Skin of body (tissue), 2 donors: ENCODE data around the gene PIGB. TPM values are rescaled to one million over a fixed set of nuclear protein-coding genes. Genes with fewer than 3 reads are reported as not detected.
A peak's percentile ranks its signal among the peaks of the same experiment; 100 is the strongest.
"Not testable (repeated sequence)": the region's sequence is repeated elsewhere in the genome, so short reads cannot be mapped to it uniquely, and the experiment has no call there.

Experiments used
- DNase-seq: peaks from one replicate; lab custom pipeline; 2025; lab: John Stamatoyannopoulos, UW
- total RNA-seq: library from RNA; depleted of rRNA; stranded (reverse); fragments of >200 nt; gene quantifications from one replicate; pipeline ENCODE4 v1.2.3, GENCODE V29; 2014

Gene PIGB
- total RNA-seq, 1 donor from 2014 or later: 8.4 TPM

DNA sequence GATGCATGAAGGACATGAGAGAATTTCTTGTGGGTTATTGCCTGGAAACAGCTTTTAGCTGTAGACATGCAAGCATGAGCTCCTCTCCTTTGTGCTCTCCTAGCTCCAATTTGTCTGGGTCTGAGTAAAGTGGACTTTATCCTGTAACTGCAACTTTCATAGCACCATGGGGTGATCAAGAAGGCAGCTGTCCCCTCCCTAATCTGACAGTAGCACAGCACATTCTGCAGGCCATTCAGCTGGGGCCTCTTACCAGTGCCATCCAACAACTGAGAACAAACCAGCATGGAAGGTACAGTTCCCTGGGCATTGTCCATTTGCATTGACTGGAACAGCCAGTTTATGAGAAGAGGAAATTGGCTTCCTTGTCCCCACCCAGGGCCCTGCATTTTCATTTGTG is 21.7 kb upstream of the PIGB start:
- no peak for DNase-seq

DNA sequence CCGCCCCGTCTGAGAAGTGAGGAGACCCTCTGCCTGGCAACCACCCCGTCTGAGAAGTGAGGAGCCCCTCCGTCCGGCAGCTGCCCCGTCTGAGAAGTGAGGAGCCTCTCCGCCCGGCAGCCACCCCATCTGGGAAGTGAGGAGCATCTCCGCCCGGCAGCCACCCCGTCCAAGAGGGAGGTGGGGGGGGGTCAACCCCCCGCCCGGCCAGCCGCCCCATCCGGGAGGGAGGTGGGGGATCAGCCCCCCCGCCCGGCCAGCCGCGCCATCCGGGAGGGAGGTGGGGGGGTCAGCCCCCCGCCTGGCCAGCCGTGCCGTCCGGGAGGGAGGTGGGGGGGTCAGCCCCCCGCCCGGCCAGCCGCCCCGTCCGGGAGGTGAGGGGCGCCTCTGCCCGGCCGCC is 16.2 kb upstream of the PIGB start:
- not testable (repeated sequence) for DNase-seq

DNA sequence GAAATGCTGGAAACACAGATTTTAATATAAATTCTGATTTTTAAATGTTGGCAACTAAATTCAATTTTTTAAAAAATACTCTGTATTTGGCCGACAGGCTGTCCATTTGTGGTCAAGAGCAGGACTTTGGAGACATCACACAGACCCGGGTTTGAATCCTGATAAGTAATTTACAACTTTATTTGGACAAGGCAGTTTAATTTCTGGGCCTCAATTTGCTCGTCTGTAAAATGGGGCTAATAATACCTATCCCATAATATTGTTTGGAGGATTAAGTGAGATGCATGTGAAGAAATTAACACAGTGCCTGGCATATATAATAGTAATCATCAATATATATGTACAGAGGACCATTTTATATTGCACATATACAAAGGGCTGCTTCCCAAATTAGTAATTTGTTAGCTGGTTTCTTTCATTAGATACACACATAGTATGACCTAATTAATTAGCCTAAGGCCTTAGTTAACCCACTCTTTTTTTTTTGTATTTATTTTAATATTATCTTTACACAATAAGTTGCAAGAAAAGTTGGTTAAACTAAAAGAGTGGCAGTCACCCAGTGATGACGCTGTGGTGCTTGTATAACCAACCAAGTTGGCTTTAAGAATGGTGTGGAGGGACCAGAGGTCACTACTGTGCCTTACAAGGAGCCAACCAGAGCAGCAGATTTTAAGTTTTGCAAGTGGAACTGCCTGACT is 665 bp downstream of the PIGB start:
- DNase-seq: no peak

DNA sequence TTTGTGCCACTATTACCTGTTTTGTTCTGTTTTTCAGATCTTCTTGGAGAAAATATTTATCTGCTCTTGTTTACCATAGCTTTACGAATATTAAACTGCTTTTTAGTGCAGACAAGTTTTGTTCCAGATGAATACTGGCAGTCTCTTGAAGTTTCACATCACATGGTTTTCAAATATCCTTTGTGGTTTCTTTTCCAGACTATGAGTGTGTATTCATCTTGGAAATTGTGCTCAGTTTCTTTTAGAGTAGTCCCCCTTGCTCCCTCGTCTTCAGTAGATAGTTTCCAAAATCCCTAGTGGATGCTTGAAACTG is 1.2 kb downstream of the PIGB start:
- DNase-seq: no peak

DNA sequence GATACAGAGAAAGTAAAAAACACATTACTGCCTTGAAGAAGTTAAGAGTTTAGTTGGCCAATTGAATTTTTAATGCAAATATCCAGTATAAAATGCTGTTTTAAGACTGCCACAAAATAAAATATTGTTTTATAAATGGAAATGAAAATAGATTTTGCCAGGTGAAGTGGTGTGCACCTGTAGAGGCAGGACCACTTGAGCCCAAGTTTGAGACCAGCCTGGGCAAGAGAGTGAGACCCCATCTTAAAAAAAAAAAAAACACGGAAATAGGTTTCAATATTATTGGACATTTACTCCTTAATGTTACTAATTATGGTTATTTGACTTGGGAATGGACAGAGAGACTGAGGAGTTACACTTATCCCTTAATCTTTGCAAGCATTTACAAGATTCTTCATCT is 1.9 kb downstream of the PIGB start:
- DNase-seq: no peak

DNA sequence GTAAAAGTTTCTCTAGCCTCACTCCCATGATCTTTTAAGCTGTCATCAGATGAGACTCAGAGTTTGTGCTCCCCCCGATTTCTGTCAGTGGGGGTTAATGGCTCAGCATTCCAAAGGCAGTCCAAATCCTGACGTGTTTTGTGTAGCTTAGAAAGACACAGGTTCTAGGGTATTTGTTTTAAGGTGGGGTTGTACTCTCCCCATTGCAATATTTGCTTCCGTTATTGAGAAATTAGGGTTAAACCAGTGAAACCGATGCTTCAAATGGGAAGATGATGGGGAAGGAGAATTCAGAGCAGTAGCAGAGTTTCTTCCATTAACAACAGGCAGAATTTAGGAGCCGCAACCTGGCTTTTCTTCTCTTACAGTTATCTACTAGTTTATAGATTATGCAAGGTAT is 3.4 kb downstream of the PIGB start:
- DNase-seq: no peak

DNA sequence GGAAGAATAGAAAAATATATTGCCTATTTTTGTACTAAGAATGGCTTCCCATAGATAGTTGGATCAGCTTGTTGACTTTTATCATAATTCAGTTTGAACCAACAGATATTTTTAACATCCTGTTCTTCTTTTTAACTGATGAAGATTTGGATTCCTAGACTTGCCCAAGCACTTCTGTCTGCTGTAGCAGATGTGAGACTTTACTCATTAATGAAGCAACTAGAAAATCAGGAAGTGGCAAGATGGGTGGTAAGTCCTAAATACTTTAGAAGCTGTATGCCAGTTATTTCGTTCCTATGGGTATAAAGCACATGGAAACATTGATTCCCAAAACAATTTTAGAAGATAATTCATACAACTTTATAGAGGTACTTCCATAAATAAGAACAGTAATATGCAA is 8.4 kb downstream of the PIGB start:
- DNase-seq: no peak

DNA sequence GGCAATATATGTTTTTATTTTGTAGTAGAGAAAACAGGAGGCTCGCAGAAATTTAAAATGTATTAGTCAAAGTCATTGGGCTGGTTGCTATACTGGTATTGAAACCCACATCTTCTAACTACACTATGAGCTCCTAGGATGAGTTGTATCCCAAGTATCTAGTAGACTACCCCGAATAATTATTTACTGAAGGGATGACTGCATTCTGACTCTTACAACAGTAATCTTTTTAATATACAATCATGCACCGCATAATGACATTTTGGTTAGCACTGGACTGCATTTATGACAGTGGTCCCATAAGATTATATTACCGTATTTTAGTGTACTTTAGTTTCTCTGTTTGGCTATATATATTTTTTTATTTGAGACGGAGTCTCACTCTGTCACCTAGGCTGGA is 15.3 kb downstream of the PIGB start:
- no peak for DNase-seq

DNA sequence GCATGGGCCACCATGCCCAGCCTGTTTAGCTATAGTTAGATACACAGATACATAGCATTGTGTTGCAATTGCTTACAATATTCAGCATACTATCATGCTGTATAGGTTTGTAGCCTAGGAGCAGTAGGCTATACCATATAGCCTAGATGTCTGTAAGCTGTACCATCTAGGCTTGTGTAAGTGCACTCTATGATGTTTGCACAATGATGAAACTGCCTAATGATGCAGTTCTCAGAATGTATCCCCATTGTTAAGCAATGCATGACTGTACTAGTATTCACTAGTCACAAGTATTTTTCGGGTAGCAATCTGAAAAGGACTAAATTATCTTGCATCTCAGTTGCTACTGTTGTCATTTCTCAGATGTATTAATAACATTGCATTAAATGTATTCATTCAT is 16.0 kb downstream of the PIGB start:
- DNase-seq: no peak

DNA sequence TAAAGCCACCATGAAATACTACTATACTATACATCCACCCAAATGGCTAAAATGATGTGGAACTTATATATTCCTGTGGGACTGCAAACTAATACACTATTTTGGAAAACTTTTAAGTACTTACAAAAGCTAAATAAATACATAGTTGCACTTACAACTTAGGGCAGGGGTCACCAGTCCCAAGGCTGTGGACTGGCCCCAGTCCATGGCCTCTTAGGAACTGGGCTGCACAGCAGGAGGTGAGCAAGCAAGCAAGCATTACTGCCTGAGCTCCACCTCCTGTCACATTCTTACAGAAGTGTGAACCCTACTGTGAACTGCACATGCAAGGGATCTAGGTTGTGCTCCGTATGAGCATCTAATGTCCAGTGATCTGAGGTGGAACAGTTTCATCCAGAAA is 18.1 kb downstream of the PIGB start:
- DNase-seq: no peak

DNA sequence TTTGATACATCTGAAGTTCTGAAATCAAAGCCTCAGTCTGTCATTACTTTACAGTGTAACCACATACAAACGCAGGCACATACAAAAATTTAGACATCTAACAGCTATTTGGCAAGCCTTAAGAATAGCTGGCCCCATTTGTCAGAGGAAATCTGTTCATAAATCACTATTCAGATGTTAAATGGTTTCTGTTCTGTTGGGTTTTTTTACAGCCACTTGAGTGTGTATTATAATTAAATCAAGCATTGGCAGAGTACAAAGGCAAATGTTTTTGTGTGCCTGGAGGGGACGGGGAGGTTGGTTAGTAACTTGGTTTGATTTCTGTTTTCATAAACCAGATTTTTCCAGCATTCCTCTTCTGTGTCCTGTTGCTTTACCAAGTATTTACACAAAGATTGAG is 24.1 kb downstream of the PIGB start:
- DNase-seq: peak; percentile 23

DNA sequence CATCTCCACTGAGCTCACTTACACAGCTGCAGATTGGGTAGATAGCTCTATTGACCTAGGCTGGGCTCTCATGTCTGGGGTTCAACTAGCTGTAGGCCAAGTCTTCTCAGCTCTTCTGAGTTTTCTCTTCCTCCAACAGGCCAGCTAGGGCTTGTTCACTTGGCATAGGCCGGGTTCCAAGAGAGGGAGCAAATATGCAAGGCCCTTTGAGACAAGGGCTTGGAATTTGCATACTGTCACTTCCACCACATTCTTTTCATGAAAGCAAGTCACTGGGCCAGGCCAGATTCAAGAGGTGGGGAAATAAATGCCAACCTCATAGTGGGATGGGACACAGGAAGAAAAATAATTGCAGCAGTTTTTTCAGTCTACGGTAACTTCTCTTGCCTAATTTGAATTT is 25.2 kb downstream of the PIGB start:
- no peak for DNase-seq

DNA sequence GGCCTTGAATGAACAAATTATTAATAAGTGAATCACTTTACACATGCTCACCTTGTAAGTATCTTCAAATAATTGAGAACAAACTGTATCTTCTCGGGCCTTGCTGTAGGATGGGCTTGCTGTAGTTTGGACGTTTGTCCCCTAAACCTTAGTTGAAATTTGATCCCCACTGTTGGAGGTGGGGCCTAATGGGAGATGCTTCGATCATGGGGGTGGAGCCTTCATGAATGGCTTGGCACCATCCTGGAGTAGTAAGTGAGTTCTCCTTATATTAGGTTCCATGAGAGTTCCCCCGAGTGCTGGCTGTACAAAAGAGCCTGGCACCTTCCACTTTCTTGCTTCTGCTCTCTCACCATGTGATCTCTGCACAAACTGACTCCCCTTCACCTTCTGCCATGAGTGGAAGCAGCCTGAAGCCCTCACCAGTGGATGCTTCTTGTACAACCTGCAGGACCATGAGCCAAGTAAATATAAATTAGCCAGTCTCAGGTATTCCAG is 29.3 kb downstream of the PIGB start:
- no peak for DNase-seq

DNA sequence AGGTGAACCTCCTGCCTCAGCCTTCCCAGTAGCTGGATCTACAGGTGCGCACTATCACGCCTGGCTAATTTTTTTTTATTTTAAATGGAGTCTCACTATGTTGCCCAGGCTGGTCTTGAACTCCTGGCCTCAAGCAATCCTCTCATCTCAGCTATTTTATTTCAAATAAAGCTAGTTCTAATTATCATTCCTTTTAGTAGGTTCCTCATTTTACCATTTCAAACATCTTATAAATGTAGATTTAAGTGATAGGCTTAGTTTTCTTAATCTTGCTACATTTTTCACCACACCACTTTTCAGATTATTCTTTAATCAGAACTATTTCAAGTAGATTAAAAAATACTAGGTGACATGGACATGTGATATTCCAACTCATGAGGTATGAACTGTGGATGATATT is 30.3 kb downstream of the PIGB start:
- no peak for DNase-seq

DNA sequence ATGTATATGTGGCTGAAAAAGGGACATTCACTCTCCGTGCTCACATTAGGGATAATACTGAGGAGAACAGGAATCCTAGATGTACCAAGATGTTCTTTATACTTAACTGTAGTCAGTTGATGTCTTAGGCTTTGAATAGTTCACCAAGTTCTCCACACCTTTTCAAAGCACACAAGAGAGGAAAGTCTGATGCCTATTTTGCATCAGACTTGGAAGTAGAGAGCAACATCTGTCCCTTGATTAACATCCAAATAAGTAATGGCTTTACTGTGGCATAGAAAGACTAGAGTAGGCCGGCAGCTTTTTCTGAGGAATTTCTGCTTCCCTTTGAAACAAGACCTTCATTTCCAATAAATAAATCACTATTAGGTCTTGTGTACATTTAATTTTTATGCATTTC is 34.0 kb downstream of the PIGB start:
- DNase-seq: no peak

DNA sequence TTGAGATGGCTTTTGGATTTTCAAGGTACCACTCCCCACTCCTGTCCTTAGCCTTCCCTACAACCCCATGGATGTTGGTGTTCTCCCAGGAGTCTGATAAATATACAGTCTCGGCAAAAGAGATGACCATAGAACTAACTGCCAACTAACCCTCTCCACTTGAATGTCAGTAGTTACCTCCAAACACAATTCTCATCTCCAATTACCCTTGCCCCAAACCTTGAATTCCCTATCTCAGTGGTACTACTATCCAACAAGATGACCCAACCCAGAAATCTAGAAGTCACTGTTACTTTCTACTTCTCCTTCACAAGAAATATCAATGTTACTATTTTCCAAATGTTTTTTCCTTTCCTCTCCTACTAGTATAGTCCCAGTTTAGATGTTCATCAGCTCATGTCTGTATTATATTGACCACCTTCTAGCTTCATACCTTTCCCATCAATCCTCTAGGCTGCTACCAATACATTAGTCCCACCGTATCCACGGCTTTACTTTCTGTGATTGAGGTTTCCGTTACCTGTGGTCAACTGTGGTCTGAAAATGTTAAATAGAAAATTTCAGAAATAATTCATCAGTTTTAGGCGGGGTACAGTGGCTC is 38.1 kb downstream of the PIGB start:
- no peak for DNase-seq

DNA sequence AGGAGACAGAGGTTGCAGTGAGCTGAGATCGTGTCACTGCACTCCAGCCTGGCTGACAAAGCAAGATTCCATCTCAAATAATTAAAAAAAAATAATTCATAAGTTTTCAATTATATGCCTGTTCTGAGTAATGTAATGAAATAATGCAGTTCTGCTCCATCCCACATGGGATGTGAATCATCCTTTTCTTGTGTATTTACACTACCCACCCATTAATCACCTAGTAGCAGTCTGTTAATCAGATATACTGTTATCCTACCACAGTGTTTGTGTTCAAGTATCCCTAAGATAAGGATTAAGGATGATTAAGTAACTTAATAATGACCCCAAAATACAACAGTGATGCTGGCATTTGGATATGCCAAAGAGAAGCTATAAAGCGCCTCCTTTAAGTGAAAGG is 38.8 kb downstream of the PIGB start:
- DNase-seq: no peak

DNA sequence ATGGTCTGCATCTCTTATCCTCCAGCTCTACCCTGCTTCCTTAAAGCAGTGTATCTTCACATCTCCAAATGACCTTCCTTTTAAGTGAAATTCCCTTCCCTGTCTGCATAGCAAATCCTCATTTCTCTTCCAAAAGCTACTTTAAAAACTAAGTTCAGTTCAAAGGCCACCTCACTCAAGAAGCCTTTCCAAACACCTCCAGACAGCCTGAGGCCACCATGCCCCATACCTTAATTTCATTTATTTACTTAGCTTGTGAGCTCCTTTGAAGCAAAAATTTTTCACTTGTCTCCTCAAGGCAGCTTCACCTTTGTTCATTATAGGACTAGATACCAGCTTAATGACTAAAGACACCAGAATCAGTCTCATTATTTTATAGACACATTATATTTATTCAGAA is 39.4 kb downstream of the PIGB start:
- no peak for DNase-seq

DNA sequence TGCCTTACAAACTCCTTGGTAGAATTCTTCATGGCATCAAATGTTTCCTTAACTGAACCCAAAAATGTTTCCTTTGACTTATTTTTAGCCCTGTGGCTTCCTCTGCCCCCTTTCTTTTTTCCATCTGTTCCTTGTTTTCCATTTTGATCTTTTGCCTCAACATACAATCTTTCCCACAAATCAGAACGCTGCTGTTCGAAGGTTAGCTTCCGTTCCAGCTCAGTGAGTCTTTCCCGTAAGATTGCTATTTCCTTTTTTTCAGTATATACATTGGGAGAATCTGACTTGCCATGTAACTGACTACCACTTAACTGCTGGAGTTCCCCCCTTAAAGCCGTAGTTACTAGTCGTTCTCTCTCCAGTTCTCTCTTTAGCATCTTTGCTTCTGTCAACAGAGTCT is 41.2 kb downstream of the PIGB start:
- no peak for DNase-seq

DNA sequence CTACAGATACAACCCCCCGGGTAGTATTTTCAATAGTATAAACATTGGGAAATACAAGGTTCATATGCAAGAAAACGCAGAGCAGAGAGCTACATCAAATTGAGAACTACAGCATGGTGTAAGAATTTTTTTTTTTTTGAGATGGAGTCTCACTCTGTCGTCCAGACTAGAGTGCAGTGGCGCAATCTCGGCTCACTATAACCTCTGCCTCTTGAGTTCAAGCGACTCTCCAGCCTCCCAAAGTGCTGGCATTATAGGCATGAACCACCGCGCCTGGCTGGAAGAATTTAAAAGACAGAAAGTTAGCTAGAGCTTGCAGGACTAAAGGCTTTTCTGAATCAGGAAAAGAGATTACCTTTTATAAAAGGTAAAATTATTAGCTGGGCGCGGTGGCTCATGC is 42.0 kb downstream of the PIGB start:
- DNase-seq: no peak

DNA sequence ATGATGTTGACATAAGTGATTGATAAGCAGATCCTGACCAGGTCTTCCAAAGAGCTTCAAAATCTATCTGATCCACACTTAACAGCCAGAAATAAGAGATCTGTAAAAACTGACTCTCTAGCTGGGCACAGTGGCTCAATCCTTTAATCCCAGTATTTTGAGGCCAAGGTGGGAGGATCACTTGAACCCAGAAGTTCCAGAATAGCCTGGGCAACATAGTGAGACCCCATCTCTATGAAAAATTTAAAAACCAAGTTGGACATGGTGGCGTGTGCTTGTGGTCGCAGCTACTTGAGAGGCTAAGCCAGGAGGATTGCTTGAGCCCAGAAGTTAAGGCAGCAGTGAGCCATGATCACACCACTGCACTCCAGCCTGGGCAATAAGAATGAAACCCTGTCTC is 43.6 kb downstream of the PIGB start:
- DNase-seq: no peak

DNA sequence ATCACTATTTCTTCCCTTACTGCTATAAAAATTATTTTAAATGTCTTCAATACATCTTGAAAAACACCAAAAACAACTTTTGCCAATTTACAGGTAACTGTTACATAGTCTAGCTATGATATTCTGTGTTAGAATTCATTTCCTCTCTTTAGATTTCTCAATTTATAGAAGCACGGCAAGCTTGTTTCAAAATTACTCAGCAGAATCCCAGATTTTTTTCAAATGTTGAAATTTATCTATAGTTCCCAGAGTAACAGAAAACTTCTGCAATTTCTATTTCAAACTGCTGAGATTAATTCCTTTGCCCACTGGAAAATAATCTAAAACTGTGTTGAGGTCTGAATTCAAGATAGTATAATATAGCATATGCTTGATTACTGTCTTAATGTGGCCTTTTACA is 48.0 kb downstream of the PIGB start:
- DNase-seq: no peak

DNA sequence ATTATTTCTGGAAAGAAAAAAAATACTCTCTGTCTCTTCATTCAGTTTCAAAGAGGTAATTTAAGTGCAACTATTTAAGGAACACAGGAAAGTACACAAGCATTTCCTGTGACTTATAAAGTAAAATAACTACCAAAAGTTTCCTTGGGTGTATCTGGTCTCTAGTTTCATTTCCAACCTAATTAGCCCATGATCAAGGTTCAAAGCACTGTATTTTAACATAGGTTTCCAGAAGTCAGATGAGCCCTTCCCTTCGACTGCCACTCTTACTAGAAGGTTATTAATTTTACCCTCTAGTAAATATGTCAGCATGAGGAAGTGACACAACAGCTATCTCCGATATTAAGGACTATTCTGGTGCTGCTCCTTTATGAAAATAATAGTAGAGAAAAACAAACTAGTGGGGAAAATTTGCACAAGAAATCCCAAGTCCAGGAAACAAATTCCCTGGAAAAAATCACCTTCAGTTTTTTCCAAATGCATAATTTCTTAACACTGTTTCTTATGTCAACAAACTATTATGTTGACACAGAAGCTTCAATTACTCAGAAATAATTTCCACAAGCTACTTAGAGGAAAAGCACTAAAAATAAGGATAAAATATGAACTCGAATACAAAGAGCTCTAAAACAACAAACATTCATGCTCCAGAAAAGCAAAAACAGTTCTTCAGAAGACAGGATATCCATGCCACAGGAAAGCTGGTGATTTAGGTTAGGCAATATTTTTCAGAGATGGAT is 53.8 kb downstream of the PIGB start:
- DNase-seq: no peak
